K562 (cell line): ENCODE data around the gene FAM83D. TPM values are rescaled to one million over a fixed set of nuclear protein-coding genes. Genes with fewer than 3 reads are reported as not detected.

Experiments
- ATF6 ChIP-seq: sonication (generic); formaldehyde crosslinking; IDR thresholded peaks from 2 replicates; pipeline ENCODE4 v1.4.0; 2020; ENCODE audit warnings: mild to moderate bottlenecking, missing genetic modification reagents
- CREM ChIP-seq: IDR thresholded peaks from 2 replicates; pipeline ENCODE4 v1.6.1; 2014; ENCODE audit warnings: antibody characterized with exemption, low read depth
- EHMT2 ChIP-seq: fragments of 450-650 bp; IDR thresholded peaks from 2 replicates; pipeline ENCODE4 v1.6.1; 2018; ENCODE audit warnings: antibody characterized with exemption
- FOS ChIP-seq: IDR thresholded peaks from 3 replicates; pipeline ENCODE4 v1.6.1; 2011; ENCODE audit not compliant: insufficient read length; ENCODE audit errors: extremely low read depth
- HDAC3 ChIP-seq: fragments of 450-650 bp; IDR thresholded peaks from 2 replicates; pipeline ENCODE4 v1.6.1; 2018; ENCODE audit warnings: borderline replicate concordance, mild to moderate bottlenecking, moderate library complexity; ENCODE audit not compliant: partially characterized antibody
- HDGF ChIP-seq: fragments of 450-650 bp; IDR thresholded peaks from 2 replicates; pipeline ENCODE4 v1.6.1; 2016
- HEY1 ChIP-seq: fragments of 250-450 bp; sonication (Bioruptor Pico); IDR thresholded peaks from 2 replicates; pipeline ENCODE4 v1.5.0; 2020; ENCODE audit warnings: mild to moderate bottlenecking, moderate library complexity, borderline replicate concordance
- NR3C1 ChIP-seq: sonication (generic); formaldehyde crosslinking; IDR thresholded peaks from 2 replicates; pipeline ENCODE4 v1.8.1; 2022; ENCODE audit warnings: missing genetic modification reagents
- NUFIP1 ChIP-seq: fragments of 450-650 bp; IDR thresholded peaks from 2 replicates; pipeline ENCODE4 v1.6.1; 2018; ENCODE audit not compliant: partially characterized antibody
- POLR3G ChIP-seq: IDR thresholded peaks from 2 replicates; pipeline ENCODE4 v1.6.1; 2011; ENCODE audit not compliant: insufficient read length, insufficient replicate concordance; ENCODE audit errors: extremely low read depth
- PREB ChIP-seq: sonication (generic); formaldehyde crosslinking; IDR thresholded peaks from 2 replicates; pipeline ENCODE4 v1.8.1; 2023; ENCODE audit warnings: mild to moderate bottlenecking, missing genetic modification reagents
- RBM15 ChIP-seq: fragments of 200-400 bp; formaldehyde crosslinking; IDR thresholded peaks from 2 replicates; pipeline ENCODE4 v1.6.1; 2018; ENCODE audit warnings: mild to moderate bottlenecking, low read length, moderate library complexity; ENCODE audit not compliant: insufficient read depth
- SLC30A9 ChIP-seq: fragments of 250-450 bp; sonication (Bioruptor Pico); IDR thresholded peaks from 2 replicates; pipeline ENCODE4 v1.8.0; 2022; ENCODE audit warnings: mild to moderate bottlenecking, moderate library complexity
- SMARCA4 ChIP-seq: fragments of 450-650 bp; IDR thresholded peaks from 2 replicates; pipeline ENCODE4 v1.6.1; 2016
- ZNF354B ChIP-seq: fragments of 250-450 bp; sonication (Bioruptor Pico); IDR thresholded peaks from 2 replicates; pipeline ENCODE4 v1.4.0; 2020
- ZNF395 ChIP-seq: fragments of 200-800 bp; sonication (Bioruptor generic); IDR thresholded peaks from 2 replicates; pipeline ENCODE4 v1.6.1; 2017; ENCODE audit warnings: missing genetic modification characterization, missing compliant biosample characterization
- ZNF518B ChIP-seq: fragments of 250-450 bp; sonication (Bioruptor Pico); IDR thresholded peaks from 2 replicates; pipeline ENCODE4 v1.5.0; 2021; ENCODE audit warnings: mild to moderate bottlenecking, moderate library complexity
- ZNF668 ChIP-seq: fragments of 250-450 bp; sonication (Bioruptor Pico); IDR thresholded peaks from 2 replicates; pipeline ENCODE4 v1.8.0; 2022; ENCODE audit warnings: mild to moderate bottlenecking, inconsistent platforms
- polyA plus RNA-seq, 8 experiments: library from polyadenylated mRNA; depleted of rRNA in 4 of 8; stranded (reverse) in 5 of 8; unstranded in 3 of 8; fragments of >200 nt; fragmentation: Nextera tagmentation in 2 of 8; fragmentation: Illumina TruSeq in 1 of 8; extraction: Ambion mirVana in 2 of 8; extraction: Trizol in 1 of 8; gene quantifications; 2 replicates each; pipeline versions ENCODE4 v1.2.1 to v1.2.3, GENCODE V29; 2011 to 2014; ENCODE audit warnings: inconsistent platforms in 1 of 8, missing spikeins in 1 of 8
- total RNA-seq, 7 experiments: library from RNA; depleted of rRNA in 6 of 7; stranded (reverse); fragments of >200 nt in 6 of 7; fragmentation: Illumina TruSeq in 2 of 7; extraction: Trizol in 2 of 7; gene quantifications; 2 replicates each; pipeline versions ENCODE4 v1.2.1 to v1.2.3, GENCODE V29; 2011 to 2021; ENCODE audit warnings: low replicate concordance in 1 of 7
- TF ChIP-seq, protein P1 (sequence below): fragments of 250-450 bp; sonication (Bioruptor Pico); IDR thresholded peaks from 2 replicates; pipeline ENCODE4 v1.4.0; 2020

FAM83D gene
- total and polyA plus RNA-seq, 9 of the 15 experiments (the other 6 are each of a cell fraction or from before 2014, with no cell fraction given), result 8.2 to 66.1 (median 43.5) TPM

- TF ChIP-seq NR3C1 (CRISPR knock-in tag), result no peak
- peak; percentile 63 for TF ChIP-seq FOS
- TF ChIP-seq ZNF518B (CRISPR knock-in tag), result no peak
- no peak for TF ChIP-seq HDGF
- TF ChIP-seq HDAC3, result no peak
- no peak for TF ChIP-seq HEY1 (CRISPR knock-in tag)
- TF ChIP-seq, protein P1, sequence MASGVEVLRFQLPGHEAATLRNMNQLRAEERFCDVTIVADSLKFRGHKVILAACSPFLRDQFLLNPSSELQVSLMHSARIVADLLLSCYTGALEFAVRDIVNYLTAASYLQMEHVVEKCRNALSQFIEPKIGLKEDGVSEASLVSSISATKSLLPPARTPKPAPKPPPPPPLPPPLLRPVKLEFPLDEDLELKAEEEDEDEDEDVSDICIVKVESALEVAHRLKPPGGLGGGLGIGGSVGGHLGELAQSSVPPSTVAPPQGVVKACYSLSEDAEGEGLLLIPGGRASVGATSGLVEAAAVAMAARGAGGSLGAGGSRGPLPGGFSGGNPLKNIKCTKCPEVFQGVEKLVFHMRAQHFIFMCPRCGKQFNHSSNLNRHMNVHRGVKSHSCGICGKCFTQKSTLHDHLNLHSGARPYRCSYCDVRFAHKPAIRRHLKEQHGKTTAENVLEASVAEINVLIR (CRISPR knock-in tag), result no peak
- no peak for TF ChIP-seq POLR3G
- TF ChIP-seq ATF6, result peak; percentile 85; the same call in 1 of the 2 replicates
- no peak for TF ChIP-seq ZNF668 (CRISPR knock-in tag)
- TF ChIP-seq CREM, result peak; percentile 67
- TF ChIP-seq RBM15, result no peak
- no peak for TF ChIP-seq ZNF354B (CRISPR knock-in tag)
- no peak for TF ChIP-seq NUFIP1
- TF ChIP-seq ZNF395 (CRISPR knock-in tag), result peak; percentile 94
- TF ChIP-seq PREB, result no peak
- TF ChIP-seq SLC30A9 (CRISPR knock-in tag), result no peak
- peak; percentile 53; the same call in 1 of the 2 replicates for TF ChIP-seq SMARCA4
- no peak for TF ChIP-seq EHMT2
Measured at GRCh38 chr20:38962044-38962927, 36.1 kb downstream of the FAM83D start, which contains the start of gene DHX35 (continued).
